ENCODE data around the gene BTNL9. TPM values are rescaled to one million over a fixed set of nuclear protein-coding genes. Genes with fewer than 3 reads are reported as not detected.

The BTNL9 gene
- total and polyA plus RNA-seq, 2 of the 4 experiments (the other 2 are of a cell fraction) = not detected

- Histone ChIP-seq H3K4ac (ENCODE audit: low read depth, low read length) (no peak overlapping the region), H3K4me1 (ENCODE audit: control insufficient read depth, insufficient read depth, low read length) (no peaks in the 10 kb centered on the region), H2AFZ (replicated peaks; ENCODE audit: low read length, poor library complexity) (no peak overlapping the region), H3K4me2 (ENCODE audit: low read depth, low read length) (no peak overlapping the region), H2BK120ac (ENCODE audit: low read depth, low read length) (no peak overlapping the region), H3K9ac (ENCODE audit: low read depth, low read length) (no peak overlapping the region), H3K56ac (ENCODE audit: extremely low read depth, insufficient read depth, low read length) (no peak overlapping the region), H2BK5ac (ENCODE audit: low read depth, low read length, poor library complexity, severe bottlenecking) (no peak overlapping the region), H3K18ac (ENCODE audit: low read depth, low read length) (no peak overlapping the region), H2AK9ac (replicated peaks; ENCODE audit: low read depth, low read length, poor library complexity) (no peak overlapping the region), H3K9me3 (ENCODE audit: control insufficient read depth, insufficient read depth, low read length) (peaks cover 11% of the 10 kb centered on the region; the same call in 1 of the 2 replicates), H3K4me3 (ENCODE audit: insufficient read depth, low read depth, low read length) (no peak overlapping the region), H2BK20ac (ENCODE audit: low read depth, low read length) (no peak overlapping the region), H3K27ac (ENCODE audit: insufficient read depth, low read length) (no peak overlapping the region), H3K27me3 (ENCODE audit: control insufficient read depth, insufficient read depth, low read length) (no peaks in the 10 kb centered on the region), H2AK5ac (ENCODE audit: low read depth, low read length) (no peak overlapping the region), H4K20me1 (ENCODE audit: insufficient read depth, low read length) (no peaks in the 10 kb centered on the region), H3K79me1 (ENCODE audit: low read depth in 1 of 2, low read length in 2 of 2) (no peaks in the 10 kb centered on the region), H3K23ac (ENCODE audit: low read depth, low read length) (no peak overlapping the region), H2BK15ac (ENCODE audit: low read depth, low read length) (no peak overlapping the region), H4K5ac (ENCODE audit: low read depth, low read length) (no peak overlapping the region), H4K91ac (ENCODE audit: insufficient read depth, low read depth, low read length) (no peak overlapping the region), H4K8ac (ENCODE audit: low read depth in 2 of 2, low read length in 2 of 2) (no peak overlapping the region), H3K36me3 (ENCODE audit: control insufficient read depth, insufficient read depth, low read length) (no peaks in the 10 kb centered on the region), H3K9me1 (ENCODE audit: insufficient read depth, low read length) (no peaks in the 10 kb centered on the region), H3K14ac (replicated peaks; ENCODE audit: low read depth, low read length) (no peak overlapping the region)
- no CpG with 5 or more reads among the region's 11 CpGs for WGBS, 2 experiments (ENCODE audit: extremely low coverage in 2 of 2, insufficient read length in 1 of 2)
- ChIA-PET POLR2A (ENCODE audit: unreplicated experiment) (no interaction called here), CTCF (no interaction called here)
- dilution Hi-C loops (cut with HindIII; ENCODE audit: low sequenced_read_pairs, unreplicated experiment) = no loop called here
- TF ChIP-seq MXI1 (IDR thresholded peaks at IDR 0.05; ENCODE audit: borderline replicate concordance, low read depth, low read length) = no peak
- TF ChIP-seq, protein P1, sequence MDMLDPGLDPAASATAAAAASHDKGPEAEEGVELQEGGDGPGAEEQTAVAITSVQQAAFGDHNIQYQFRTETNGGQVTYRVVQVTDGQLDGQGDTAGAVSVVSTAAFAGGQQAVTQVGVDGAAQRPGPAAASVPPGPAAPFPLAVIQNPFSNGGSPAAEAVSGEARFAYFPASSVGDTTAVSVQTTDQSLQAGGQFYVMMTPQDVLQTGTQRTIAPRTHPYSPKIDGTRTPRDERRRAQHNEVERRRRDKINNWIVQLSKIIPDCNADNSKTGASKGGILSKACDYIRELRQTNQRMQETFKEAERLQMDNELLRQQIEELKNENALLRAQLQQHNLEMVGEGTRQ (IDR thresholded peaks at IDR 0.05; ENCODE audit: low read depth, low read length) = no peak
- TF ChIP-seq NFE2L2 (IDR thresholded peaks at IDR 0.05; ENCODE audit: low read depth, low read length) = no peak
- intact Hi-C loops (cut with micrococcal nuclease) = no loop called here
- DNase-seq (no peak), ATAC-seq (ENCODE audit: low read depth) (no peak)
- in situ Hi-C loops (cut with MboI; ENCODE audit: low sequenced_read_pairs) = no loop called here
- no TSS peak for BruUV-seq (replicated peaks)
Observed at GRCh38 chr5:181042722-181043121, 2.7 kb downstream of the BTNL9 start.
